Mucosa of gallbladder (tissue), 1 donor: Measurements from ENCODE around the gene MCF2L2. TPM values are rescaled to one million over a fixed set of nuclear protein-coding genes. Genes with fewer than 3 reads are reported as not detected.

ENCODE experiments used
- DNase-seq: peaks from one replicate; pipeline ENCODE4 v3.0.0-alpha.2; 2020; ENCODE audit warnings: low spot score
- total RNA-seq: library from RNA; stranded (reverse); gene quantifications from one replicate; pipeline ENCODE4 v1.2.1, GENCODE V29; 2021
- donor health status: DM: no; HTN: no; CAD: no.

The MCF2L2 gene
- total RNA-seq, 1 donor from 2014 or later, result 1.8 TPM

DNA sequence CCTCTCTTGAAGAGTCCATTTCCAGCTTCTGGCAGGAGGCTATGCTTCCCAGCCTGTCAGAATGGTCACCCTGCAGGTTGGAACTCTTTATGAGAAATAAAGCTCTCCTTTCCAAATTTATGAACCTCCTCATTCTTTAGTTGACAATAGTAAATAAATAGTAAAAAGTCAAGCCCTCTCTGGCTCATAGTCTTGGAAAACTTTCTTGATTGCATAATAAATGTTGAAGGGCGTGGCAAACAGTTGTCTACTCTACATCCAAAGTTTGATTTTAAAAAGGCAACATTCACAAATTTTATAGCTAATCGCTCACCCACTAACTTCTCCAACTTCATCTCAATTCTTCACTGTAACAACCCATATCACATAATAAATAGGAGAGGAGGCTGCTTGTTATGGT is 58.8 kb downstream of the MCF2L2 start:
- DNase-seq, result no peak

DNA sequence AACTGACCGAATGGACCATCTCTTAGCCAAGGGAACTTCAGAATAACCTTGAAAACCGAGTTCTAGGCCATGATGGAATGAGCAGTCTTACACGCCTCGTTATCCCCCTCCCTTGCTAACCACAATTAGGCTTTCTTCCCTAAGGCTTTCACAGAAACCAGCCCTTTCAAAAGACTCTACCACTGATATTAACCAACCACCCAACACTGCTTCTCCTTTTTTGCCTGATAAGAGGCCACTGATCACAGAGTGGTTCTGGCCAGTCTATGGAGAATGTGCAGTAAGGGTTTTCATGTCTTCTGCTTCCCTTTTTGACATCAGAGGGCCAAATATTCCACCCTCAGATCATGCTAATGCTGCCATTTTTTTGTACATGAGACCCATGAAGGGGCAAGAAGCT is 59.3 kb downstream of the MCF2L2 start:
- no peak for DNase-seq

DNA sequence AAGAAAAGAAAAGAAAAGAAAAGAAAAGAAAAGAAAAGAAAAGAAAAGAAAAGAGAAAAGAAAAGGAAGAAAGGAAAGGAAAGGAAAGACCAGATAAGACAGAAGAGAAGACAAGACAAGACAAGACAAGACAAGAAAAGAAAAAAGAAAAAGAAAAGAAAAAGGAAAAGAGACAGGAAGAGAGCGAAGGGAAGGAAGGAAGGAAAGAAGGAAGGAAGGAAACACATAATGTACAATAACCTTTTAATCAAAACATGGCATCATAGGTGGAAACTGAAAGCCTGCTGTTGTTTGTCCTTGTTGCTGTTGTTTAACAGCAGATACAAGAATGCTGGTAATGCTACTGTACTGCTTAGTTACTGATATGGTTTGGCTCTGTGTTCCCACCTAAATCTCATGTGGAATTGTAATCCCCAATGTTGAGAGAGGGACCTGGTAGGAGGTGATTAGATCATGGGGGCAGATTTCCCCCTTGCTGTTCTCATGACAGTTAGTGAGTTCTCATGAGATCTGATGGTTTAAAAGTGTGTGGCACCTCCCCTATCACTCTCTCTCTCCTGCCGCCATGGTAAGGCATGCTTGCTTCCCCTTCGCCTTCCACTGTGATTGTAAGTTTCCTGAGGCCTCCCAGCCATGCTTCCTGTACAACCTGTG is 67.3 kb downstream of the MCF2L2 start:
- no peak for DNase-seq

DNA sequence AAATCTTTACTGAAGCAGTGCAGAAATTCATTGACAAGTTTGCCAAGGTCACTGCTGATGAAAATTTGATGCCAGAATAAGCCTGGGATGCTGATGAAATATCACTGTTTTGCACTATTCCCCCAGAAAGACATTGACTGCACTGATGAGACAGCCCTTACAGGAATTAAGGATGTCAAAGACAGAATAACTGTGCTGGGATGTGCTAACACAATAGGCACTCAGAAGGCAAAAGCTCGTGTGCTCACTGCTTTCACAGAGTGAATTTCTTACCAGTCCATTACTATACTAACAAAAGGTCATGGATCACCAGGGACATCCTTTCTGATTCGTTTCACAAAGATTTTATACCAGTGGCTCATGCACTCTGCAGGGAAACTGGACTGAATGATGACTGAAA is 69.4 kb downstream of the MCF2L2 start:
- no peak for DNase-seq

DNA sequence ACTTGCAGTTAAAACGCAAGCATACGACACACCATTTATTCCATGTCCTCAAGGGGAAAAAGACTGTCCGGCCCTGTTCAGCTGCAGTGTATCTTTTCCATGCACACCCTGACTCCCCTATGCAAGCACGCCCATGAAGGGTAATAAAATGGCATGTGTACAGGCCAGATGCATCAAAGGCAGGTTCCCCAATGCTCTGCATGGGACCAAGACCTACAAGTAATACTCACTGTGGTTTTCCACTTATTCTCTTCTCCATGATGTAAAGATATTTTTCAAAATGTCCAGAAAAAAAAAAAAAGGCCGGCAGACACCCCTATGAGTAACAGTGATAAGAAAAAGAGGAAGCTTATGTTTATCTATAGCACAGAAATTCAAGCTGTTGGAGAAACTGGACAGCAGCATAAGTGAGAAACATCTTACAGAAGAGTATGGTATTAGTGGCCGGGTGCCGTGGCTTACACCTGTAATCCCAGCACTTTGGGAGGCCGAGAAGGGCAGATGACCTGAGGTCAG is 70.8 kb downstream of the MCF2L2 start:
- no peak for DNase-seq

DNA sequence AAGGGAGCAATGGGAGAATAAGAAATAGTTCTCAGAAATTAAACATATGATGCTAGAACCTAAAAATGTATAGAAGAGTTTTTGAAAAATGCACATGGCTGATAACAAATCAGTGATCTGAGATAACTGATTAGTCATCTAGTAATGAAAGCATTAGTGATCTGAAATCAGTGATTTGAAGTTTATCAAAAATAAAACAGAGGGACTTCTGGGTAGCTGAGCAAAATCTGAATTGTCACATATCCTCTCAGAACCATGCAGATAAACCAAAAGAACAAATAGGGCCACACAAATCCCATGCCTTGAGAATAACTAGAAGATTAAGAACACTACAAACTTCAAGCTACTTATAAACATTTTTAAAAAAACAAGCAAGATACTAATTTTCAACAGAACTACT is 71.5 kb downstream of the MCF2L2 start:
- DNase-seq, result no peak

DNA sequence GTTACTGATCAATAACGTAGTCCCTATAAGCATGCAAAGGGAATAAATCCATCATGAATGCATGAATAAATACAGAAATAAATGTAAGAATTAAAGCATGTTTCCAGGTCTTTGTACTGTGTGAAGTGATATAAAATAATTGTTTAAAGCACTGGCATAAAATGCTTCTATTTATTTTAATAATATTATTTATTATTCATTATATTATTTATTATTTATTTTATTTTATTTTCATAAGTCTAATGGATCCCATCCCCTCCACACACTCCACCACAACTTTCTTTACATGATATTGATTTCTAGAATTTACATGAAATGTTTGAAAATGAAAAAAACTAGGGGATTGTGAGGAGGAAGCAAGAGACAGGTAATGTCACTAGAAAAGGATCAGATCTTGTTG is 73.5 kb downstream of the MCF2L2 start:
- DNase-seq, result no peak

DNA sequence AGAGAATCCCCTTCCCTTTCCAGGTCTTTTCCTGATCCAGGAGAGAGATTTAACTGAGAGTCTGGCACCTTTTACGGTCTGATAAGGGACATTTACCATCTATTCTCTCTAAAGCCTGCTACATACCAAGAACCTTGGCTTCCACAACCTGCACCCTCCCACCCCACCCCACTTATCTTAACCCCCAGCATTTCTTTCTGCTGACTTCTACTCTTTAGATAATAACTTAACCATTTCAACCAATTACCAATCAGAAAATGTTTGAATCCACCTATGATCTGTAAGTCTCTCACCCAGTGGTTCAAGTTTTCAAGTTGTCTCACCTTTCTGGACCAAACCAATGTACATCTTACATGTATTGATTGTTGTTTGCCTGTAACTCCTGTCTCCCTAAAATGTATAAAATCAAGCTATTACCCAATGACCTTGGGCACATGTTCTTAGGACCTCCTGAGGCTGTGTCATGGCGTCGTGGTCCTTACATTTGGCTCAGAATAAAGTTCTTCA is 74.0 kb downstream of the MCF2L2 start:
- DNase-seq, result no peak

DNA sequence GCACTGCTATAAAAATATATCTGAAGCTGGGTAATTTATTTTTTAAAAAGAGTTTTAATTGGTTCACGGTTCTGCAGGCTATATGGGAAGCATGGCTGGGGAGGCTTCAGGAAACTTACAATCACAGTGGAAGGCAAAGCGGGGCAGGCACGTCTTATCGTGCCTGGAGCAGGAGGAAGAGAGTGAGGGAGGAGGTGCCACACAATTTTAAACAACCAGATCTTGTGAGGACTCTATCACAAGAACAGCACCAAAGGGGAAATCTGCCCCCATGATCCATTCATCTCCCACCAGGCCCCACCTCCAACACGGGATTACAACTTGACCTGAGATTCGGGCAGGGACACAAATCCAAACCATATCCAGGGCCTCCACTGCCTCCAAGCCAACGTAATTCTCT is 75.0 kb downstream of the MCF2L2 start:
- no peak for DNase-seq

DNA sequence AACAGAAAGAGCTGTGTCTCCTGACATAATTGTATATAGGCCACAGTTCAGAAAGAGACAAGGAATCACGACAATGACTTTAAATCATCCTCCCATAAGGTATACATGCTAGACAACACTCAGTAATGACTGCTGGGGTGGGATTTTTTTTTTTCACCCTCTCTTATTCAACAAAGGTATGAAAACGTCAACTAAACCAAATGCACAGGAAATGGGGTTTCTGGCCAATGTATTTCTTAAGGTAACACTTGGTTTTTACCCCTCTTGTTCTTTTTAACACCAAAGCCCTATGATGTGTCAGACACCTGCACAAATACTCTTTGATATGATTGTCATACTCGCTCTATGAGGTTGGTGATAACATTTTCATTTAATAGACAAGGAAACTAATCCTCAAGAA is 78.3 kb downstream of the MCF2L2 start:
- no peak for DNase-seq

DNA sequence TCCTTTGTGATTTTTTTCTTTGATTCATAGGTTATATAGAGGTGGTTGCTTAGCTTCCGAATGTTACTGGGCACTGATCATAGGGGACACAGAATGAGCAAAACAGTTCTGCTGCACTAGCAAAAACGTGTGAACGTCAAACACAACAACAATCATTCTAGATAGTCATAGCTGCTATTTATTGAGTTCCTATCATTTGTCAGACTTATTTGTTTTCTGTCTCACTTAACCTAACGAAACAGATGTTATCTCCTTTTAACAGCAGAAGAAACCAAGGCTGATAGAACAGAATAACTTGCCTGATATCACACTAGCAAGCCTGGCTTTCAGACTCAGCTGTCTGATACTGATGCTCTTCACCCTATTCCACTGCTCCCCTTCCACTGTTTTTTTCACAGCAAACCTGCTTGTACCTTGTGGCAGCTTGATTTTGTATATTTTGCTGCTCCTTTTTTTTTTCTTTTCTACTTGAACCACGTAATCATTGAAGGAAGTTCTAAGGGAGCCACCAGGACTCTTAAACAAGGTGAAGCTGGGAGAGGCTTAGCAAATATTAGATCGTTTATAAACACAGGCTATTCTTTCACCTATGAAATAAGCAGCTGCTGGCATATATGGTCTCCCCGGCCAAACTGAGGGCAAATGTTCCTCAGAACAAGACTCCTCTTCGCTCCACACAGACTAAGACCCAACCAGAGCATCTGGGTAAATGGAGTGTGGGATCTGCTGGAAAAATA is 78.8 kb downstream of the MCF2L2 start:
- no peak for DNase-seq

DNA sequence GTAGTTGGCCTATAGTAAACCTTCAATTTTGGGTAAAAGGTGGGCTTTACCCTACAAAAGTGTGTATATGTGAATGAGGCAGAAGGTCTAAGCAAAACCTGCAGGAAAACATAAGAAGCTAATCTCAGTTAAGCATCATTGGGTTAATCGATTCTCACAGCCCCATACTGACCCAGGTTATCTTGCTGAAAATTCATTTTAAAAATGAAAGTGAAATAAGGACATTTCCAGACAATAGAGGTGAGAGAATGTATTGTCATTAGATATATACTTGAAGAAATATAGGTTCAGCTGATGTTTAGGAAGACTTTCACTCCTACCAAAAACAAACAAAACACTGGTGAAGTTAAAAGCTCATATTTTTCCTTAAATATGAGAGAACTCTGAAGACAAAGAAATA is 85.6 kb downstream of the MCF2L2 start:
- DNase-seq, result no peak

DNA sequence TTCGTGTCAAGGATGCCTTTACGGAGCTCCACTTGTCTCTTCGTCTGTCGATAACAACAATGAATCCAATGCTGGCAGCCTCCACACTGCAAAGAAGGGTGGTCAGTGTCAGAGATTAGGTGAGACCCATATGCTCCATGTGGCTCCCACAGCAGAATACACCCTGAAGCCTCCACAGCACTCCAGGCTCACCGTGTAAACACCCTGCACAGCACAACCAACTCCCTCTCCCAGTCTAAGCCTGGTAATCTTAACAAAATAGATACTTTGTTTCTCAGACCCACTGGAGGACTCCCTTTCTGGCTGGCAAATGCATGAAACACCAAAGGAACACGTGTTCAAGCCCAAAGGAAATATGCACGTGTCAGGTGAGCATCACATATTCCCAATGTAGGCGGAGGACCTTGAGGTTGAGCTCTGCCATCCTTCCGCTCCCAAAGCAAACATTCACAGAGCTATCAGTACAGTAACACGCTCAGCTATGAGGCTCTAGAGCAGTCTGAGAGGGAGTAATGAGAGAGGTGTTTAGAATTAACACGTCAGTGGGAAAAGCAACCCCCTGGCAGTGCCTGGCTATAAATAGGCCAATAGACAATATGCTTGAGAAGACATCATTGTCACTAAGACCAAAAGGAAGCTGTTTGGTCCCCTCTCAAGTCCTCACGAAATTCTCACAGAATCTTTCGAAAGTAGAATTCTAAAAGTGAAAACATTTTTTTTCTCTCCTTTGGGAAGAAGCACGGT is 86.7 kb downstream of the MCF2L2 start:
- DNase-seq, result no peak

DNA sequence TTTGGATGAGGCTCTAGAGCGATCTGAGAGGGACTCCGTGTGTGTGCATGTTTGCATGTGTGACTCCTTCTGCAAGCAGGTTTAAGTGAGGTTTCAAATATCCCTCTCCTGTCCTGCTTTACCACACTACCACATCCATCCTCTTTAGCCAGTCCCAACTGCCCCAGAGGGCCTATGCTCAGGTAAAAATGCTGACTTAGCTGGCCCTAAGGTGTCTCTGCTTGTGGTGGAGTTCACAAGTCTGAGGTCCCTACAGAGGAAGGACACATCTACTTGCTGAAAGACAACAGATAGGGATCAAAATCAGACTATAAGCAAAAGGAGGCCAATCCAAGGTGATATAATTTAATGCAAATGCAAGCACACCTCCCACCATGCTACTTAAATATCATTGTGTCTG is 88.2 kb downstream of the MCF2L2 start:
- DNase-seq, result no peak

DNA sequence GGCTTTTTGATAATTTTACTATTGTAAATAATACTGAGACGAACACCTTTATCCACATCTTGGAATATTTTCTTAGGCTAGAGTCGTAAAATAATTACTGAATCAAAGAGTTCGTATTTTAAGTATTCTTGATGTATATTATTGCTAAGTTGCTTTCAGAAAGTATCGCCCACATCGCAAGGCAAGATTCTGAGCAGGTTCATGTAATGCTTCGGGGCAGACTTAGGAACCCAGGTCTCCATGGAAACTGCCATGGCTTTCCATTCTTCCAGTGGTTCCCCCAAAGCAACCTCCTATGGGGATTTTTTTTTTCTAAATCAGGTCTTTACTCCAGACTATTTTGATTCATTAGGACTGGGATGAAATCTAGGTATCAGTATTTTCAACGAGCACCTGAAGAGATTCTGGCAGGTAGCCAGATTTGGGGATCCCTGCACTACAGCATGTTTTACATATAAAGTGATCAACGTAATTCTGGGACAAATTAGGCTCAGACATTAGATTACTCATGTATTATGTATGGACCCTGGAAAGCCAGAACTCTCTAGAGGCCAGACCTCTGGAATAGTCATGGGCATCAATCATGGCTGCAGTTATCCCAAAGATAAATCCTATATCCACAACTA is 88.8 kb downstream of the MCF2L2 start:
- DNase-seq, result no peak

DNA sequence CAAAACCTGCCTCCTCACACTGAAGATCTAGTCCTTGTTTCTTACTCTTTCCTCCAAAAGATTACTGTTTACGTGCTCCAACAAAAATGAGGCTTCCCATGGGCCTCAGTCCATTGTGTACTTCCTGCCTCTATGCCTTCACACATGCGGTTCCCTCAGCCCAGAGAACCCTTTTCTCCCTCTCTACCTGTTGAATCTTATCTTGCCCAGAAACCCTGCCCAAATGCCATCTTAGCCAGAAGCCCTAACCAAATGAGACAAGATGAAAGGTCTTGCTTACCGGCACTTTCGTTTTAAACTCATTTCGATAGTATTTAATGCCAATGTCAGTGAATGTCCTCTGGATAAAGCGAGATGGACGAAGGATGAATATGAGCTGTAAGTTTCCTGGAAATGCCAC is 89.9 kb downstream of the MCF2L2 start:
- DNase-seq, result no peak

DNA sequence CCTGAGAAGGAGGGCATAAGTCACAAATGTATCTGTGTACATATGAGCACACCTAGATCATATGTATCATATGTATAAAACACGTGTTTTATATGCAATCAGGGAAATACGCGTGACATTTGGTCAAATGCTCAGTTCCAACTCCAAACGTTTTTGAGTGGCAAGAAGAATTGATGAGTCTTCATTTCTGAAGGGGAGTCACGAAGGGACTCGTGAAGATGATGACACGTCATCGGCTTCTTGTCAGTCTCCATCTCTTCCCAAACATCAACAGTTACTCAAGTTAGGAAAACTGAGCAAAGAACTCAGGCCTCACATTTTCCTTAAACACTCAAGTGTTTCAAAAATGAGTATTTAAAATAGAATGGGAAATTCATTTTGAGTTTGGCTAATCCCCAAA is 95.9 kb downstream of the MCF2L2 start:
- DNase-seq, result no peak

DNA sequence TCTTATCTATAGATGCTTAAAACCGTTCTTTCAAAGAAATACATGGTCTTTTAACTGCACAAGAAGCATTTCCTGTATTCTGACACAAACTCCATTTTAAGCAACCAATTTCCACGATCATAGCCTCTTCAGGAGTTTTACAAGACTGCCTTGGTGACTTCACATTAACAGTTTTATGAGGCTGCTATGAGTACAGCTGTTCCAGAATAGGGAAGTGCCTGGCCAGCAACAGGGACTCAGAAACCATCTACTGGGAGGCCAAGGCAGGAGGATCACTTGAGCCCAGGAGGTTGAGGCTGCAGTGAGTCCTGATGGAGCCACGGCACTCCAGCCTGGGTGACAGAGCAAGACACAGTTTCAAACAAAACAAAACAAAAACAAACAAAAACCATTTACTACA is 96.9 kb downstream of the MCF2L2 start:
- no peak for DNase-seq

DNA sequence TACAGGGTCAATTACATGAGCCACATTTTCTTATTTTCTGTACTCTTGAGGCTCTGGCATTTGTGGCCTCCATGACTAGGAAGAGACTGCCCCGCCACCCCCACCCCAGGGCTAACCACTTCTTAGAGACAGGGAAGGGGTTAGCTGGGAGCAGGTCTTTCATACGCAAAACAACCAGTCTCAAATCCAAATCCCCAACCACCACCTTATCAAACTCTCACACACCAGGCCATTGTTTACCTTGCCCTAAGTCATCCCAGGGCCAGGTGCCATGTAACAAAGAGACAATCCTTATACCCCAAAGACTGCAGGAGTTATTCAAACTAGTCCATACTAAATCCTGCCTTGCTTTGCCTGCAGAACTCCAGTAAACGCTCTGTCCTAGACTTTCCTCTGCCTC is 97.5 kb downstream of the MCF2L2 start:
- DNase-seq, result no peak

DNA sequence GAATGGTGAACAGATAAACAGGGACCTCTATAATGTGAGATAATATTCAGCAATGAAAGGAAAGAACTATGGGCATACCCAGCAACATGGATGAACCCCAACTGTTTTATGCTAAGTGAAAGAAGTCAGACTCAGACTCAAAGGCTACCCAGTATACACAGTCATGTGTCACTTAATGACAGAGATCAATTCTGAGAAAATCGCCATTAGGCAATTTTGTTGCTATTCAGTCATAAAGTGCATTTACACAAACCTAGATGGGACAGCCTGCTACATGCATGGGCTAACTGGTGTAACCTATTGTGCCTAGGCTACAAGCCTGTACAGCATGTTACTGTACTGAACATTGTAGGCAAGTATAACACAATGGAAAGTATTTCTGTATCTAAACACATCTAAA is 98.9 kb downstream of the MCF2L2 start:
- DNase-seq, result no peak

DNA sequence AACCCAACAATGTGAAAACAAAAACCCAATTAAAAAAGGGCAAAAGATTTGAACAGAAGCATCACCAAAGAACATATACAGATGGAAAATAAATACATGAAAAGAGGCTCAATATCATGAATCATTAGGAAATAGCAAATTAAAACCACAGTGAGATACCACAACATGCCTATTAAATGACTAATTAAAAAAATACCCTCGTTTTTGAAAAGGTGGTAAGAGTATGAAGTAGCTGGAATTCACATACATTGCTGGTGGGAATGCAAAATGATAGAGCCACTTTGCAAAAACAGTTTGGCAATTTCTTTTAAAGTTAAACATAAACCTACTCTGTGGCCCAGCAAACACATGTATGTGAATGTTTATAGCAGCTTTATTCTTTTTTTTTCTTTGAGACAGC is 99.6 kb downstream of the MCF2L2 start:
- no peak for DNase-seq

DNA sequence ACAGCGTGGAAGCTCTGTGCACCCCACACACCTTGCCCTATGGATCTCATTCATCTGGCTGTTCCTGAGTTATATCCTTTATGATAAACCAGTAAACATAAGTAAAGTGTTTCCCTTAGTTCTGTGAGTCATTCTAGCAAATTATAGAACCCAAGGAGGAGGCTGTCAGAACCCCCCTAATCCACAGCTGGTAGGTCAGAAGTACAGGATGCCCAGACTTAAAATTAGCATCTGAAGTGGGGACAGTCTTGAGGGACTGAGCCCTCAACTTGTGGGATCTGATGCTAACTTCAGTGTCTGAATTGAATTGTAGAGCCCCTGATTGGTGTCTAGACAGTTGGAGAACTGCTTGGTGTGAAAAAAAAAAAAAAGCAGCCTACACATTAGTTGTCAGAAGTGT is 100.3 kb downstream of the MCF2L2 start:
- no peak for DNase-seq
